ENCODE data around the gene RMI2.
A peak's percentile ranks its signal among the peaks of the same experiment; 100 is the strongest.
"Not testable (repeated sequence)": the region's sequence is repeated elsewhere in the genome, so short reads cannot be mapped to it uniquely, and the experiment has no call there.

Gene RMI2

DNA sequence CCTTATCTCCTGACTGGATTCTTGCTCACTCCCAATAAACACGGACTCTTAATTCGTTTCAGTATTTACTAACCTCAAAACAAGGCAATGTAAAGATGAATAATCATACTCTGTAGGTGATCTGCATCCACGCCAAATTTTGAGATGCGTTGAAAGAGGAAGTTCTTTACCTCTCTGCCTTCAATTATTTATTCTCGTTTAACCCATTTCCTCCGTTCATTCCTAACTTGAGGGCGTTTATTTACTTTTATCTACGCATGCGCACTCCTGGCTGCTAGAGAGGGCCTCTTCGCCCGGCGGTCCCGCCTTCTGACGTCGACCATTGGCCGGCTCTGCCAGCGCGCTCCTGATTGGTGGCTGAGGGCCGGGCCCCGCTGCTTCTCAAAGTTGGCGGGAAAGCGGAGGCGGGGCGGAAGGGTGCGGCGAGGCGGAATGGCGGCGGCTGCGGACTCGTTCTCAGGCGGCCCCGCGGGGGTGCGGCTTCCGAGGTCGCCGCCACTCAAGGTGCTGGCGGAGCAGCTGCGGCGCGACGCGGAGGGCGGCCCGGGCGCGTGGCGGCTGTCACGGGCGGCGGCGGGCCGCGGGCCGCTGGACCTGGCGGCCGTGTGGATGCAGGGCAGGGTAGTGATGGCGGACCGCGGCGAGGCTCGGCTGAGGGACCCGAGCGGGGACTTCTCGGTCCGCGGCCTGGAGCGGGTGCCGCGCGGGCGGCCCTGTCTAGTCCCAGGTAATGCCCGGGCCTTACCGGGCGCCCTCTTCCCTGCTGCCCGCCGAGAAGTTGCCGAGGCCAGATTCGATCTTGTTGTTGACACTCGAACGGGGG, at the start of gene RMI2:
TSS of gene RMI2 (plus strand) at position 420 of the 823 bp plus-strand sequence. CDS start at position 433, 13 bp downstream.
- TF ChIP-seq, protein P1, sequence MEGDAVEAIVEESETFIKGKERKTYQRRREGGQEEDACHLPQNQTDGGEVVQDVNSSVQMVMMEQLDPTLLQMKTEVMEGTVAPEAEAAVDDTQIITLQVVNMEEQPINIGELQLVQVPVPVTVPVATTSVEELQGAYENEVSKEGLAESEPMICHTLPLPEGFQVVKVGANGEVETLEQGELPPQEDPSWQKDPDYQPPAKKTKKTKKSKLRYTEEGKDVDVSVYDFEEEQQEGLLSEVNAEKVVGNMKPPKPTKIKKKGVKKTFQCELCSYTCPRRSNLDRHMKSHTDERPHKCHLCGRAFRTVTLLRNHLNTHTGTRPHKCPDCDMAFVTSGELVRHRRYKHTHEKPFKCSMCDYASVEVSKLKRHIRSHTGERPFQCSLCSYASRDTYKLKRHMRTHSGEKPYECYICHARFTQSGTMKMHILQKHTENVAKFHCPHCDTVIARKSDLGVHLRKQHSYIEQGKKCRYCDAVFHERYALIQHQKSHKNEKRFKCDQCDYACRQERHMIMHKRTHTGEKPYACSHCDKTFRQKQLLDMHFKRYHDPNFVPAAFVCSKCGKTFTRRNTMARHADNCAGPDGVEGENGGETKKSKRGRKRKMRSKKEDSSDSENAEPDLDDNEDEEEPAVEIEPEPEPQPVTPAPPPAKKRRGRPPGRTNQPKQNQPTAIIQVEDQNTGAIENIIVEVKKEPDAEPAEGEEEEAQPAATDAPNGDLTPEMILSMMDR (IDR thresholded peaks at IDR 0.05; ENCODE audit: low read depth, low read length), result no peak
- DNase-seq (ENCODE audit: low read depth in 2 of 2), result peak; percentile 96 to 97

GRCh38 chr16:11295672-11296071, 49.6 kb upstream of the RMI2 start:
- no peak for DNase-seq (ENCODE audit: low read depth in 2 of 2)
- TF ChIP-seq, protein P1 (IDR thresholded peaks at IDR 0.05; ENCODE audit: low read depth, low read length), result no peak
- H3K4me3 ChIP-seq (replicated peaks in 1 of 2; ENCODE audit: low read depth in 2 of 2, low read length in 2 of 2), result no peak overlapping the region

More for the DNA sequence above, at the start of gene RMI2:
- peak within 1 kb of the TSS; percentile 57 to 67 for H3K4me3 ChIP-seq (replicated peaks in 1 of 2; ENCODE audit: low read depth in 2 of 2, low read length in 2 of 2)

- TF ChIP-seq, protein P1 (IDR thresholded peaks at IDR 0.05; ENCODE audit: low read depth, low read length), result no peak
- no peak for DNase-seq (ENCODE audit: low read depth in 2 of 2)
- H3K4me3 ChIP-seq (replicated peaks in 1 of 2; ENCODE audit: low read depth in 2 of 2, low read length in 2 of 2), result no peak overlapping the region
Measured at GRCh38 chr16:11296351-11296705, 48.9 kb upstream of the RMI2 start.

- no peak overlapping the region for H3K4me3 ChIP-seq (replicated peaks in 1 of 2; ENCODE audit: low read depth in 2 of 2, low read length in 2 of 2)
Measured at GRCh38 chr16:11296706-11297491, 48.4 kb upstream of the RMI2 start.

DNA sequence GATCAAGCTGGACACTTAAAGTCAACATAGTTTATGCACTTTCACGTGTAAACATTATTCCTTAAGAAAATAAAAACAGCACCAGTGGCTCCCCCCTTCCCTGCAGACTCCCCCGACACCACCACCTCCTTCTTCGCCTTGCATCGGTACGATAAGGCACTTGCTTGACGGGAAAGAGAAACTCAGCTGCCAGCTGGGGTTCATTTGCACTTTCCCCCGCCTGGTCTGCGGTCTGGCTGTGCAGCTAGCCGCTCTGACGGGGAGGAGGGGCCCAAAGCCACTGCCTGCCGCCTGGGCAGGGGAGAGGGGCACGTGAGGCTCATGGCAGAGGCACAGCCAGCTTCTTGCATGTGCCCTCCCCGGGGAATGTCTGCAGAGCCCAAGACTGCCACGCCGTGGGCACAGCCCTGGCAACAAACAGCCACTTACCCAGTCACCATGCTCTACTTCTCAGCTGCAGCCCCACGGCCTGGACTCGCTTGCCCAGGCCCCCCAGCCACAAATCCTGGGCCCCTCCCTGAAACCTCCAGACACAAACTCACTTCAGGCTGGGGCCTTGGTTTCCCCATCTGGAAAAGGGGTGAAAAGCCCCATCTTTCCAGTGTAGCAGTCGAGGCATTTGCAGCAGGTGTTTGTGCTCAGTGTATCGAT, 47.6 kb upstream of the RMI2 start:
- TF ChIP-seq, protein P1 (IDR thresholded peaks at IDR 0.05; ENCODE audit: low read depth, low read length), result no peak
- no peak overlapping the region for H3K4me3 ChIP-seq (replicated peaks in 1 of 2; ENCODE audit: low read depth in 2 of 2, low read length in 2 of 2)
- DNase-seq (ENCODE audit: low read depth in 2 of 2), result peak; percentile 18 to 81

More at GRCh38 chr16:11296706-11297491, 48.4 kb upstream of the RMI2 start:
- TF ChIP-seq, protein P1 (IDR thresholded peaks at IDR 0.05; ENCODE audit: low read depth, low read length), result no peak
- DNase-seq (ENCODE audit: low read depth in 2 of 2), result no peak

GRCh38 chr16:11298143-11298900, 46.9 kb upstream of the RMI2 start:
- TF ChIP-seq, protein P1 (IDR thresholded peaks at IDR 0.05; ENCODE audit: low read depth, low read length), result no peak
- no peak for DNase-seq (ENCODE audit: low read depth in 2 of 2)
- no peak overlapping the region for H3K4me3 ChIP-seq (replicated peaks in 1 of 2; ENCODE audit: low read depth in 2 of 2, low read length in 2 of 2)

GRCh38 chr16:11298950-11299547, 46.2 kb upstream of the RMI2 start:
- H3K4me3 ChIP-seq (replicated peaks in 1 of 2; ENCODE audit: low read depth in 2 of 2, low read length in 2 of 2); DNase-seq (ENCODE audit: low read depth in 2 of 2): not testable (repeated sequence)
